Astrocyte (in vitro differentiated cells and primary cell): Measurements from ENCODE around the gene SRSF1.

Experiments used
- EZH2 ChIP-seq: IDR thresholded peaks from 2 replicates; pipeline ENCODE4 v1.6.1; 2012; ENCODE audit warnings: mild to moderate bottlenecking, low read length, inconsistent platforms; ENCODE audit not compliant: insufficient read depth
- TF ChIP-seq, protein P1 (sequence below): IDR thresholded peaks from 2 replicates; pipeline ENCODE4 v1.5.1; 2011; ENCODE audit warnings: low read depth, mild to moderate bottlenecking, inconsistent platforms, low read length, moderate library complexity; ENCODE audit not compliant: insufficient read depth

DNA sequence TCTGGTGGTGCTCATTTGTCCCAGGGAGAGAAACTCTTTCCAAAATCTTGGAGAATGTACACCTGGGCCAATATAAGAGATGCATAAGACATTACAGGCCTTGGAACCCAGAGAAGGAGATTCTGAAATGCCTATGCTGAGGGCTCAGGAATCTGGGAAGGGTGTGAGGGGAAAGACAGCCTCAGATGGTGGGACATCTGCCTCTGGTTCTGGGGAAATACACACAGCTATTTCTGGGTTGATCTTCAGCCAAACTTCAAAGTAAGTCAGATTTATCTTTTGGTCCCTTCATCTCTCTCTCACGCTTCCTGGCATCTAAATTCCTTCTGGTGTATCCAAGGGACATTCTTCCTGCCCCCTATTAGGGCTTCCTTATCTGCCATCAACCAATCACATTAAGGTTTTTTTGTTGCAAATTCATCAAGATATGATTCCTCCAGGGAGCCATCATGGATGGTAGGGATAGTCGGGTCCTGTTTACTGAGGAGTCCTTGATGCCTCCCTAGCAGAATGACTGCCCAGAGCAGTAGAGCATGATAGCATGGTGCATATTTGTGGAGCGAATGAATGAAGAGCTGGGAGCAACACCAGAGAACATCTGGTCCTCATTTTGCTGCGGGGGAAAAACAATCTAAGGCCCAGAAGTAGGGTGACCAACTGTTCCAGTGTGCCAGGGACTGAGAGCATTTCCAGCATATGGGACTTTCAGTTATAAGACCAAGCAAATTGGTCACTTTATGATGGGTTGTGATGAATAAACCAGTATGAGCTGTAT, 40.5 kb upstream of the SRSF1 start:
- TF ChIP-seq, protein P1, sequence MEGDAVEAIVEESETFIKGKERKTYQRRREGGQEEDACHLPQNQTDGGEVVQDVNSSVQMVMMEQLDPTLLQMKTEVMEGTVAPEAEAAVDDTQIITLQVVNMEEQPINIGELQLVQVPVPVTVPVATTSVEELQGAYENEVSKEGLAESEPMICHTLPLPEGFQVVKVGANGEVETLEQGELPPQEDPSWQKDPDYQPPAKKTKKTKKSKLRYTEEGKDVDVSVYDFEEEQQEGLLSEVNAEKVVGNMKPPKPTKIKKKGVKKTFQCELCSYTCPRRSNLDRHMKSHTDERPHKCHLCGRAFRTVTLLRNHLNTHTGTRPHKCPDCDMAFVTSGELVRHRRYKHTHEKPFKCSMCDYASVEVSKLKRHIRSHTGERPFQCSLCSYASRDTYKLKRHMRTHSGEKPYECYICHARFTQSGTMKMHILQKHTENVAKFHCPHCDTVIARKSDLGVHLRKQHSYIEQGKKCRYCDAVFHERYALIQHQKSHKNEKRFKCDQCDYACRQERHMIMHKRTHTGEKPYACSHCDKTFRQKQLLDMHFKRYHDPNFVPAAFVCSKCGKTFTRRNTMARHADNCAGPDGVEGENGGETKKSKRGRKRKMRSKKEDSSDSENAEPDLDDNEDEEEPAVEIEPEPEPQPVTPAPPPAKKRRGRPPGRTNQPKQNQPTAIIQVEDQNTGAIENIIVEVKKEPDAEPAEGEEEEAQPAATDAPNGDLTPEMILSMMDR, result no peak
- no peak for TF ChIP-seq EZH2
